Stimulated activated CD4-positive, alpha-beta T cell treated with anti-CD3 and anti-CD28 coated beads, Interleukin-15, amount 100 ng/mL, for 24 hours (primary cell): ENCODE measurements around the gene VTI1A.

Experiments
- DNase-seq: peaks from one replicate; pipeline ENCODE4 v3.0.0-alpha.2; 2020

Gene VTI1A

DNA sequence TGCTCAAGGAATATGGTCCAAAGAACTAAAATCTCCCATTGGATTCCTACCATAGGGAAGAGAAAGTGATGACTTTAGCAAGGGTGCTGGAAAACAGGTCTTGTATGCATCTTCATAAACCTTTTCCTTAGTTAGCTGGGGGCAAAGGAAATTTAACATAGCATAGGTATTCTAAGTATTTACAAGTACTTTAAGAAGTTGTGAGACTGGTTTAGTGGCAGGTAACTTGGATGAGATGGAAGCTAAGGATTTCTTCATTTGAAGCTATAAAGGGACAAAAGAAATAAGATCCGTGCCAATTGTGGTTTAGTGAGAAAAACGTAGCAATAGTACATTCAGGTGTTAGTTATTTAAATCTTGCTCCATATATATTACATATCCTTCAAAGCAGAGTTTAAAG, 319.6 kb downstream of the VTI1A start:
- no peak for DNase-seq

GRCh38 chr10:112767156-112767555, 320.1 kb downstream of the VTI1A start:
- DNase-seq = no peak

DNA sequence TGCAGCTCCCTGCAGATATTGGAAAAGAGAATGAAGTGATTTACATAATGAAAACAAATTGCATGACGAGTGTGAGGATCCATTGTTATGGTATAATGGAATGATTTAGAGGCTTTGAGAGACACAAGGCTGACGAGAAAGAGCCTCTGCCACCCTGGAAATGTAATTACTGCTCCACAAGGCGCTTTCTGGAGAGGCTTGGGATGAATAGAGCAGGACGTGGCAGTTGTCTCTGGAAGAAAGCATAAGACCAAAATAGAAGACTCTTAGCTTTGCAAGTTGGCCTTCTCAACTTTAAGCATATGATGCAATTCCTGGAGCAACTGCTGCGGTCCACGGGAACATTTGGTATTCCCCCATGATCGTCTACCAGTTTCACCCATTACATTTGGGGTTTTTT, 321.1 kb downstream of the VTI1A start:
- no peak for DNase-seq

DNA sequence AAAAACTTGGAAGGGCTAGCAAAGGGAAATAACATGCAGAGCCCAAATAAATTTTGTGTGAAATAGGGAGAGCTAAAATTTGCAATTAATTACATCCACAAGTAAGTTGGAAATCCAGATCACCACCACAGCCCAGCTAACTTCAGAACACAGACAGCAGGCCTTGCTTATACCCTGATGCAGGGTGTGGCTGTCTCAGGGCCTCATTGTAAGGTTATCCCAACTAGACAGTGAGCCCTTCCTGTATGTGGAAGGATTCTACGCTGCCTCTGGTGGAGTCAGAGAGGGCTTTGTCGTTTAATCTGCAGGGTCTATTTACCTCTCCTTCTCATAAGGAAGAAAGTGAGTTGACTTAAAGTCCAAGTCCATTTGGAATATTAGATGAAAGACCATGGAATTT, 322.1 kb downstream of the VTI1A start:
- DNase-seq = no peak

DNA sequence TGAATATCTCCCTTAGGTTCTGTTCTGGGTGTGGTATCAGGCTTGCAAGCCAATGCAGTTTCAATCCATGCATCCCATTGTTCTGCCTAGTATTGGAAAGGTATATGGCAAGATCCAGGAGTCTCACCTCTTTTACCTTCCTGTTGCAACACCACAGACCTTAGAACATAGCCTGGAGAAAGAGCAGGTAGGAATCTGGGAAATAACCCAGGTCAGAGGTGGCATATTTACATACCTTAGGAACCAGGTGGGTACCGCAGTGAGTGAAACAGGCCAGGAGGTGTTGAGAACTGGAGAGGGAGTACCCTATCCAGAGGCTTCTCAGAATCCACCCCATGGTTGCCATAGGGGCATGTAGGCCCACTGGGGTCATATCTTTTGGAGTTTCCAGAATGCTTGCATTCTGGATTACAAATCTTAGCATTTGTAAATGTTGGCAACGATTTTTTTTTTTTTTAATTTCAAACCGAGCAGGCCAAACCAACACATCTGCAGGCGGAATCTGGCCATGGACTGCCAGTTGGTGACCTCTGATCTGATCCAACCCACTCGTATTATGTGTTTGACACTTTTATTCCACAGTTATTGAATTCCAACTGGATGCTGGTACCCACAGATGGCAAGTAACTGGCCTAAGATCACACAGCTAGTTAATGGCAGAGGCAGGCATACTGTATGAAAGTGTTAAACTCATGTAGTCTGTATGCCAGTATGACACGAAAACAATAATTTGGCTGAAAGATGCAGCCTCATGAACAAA, 322.8 kb downstream of the VTI1A start:
- DNase-seq = no peak

DNA sequence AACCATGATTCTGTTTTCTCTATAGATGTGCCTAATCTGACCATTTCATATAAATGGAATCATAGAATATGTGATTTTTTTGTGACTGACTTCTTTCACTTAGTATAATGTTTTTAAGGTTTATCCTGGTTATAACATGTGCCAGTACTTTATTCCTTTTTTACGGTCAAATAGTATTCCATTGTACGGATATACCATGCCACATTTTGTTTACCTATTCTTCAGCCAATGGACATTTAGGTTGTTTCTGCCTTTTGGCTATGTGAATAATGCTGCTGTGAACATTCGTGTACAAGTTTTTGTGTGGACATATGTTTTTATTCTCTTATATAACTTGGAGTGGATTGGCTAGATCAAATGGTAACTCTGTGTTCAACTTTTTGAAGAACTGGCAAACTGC, 324.7 kb downstream of the VTI1A start:
- DNase-seq = no peak

GRCh38 chr10:112773783-112774182, 326.8 kb downstream of the VTI1A start:
- DNase-seq = no peak

- DNase-seq = no peak
These were observed 327.2 kb downstream of the VTI1A start for GRCh38 chr10:112774210-112774609.

DNA sequence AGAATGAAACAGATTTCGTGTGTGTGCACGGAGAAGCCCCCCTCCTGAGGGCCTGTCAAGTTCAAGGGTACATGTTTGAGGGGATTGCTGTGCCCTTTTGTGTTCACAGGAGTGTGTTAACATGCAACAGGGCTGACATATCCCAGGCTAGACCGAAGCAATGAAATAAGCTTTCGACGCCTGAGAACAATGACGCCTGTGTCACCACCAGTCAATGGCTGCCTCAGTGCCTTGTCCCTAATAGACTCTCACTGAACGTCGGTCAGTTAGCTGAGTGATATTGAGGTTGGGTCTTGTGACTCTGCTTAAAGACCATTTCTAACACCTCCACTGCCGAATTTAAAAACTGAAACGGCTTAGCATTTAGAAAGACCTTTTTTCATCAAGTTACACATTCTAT, 327.8 kb downstream of the VTI1A start:
- DNase-seq = no peak

GRCh38 chr10:112775381-112775780, 328.4 kb downstream of the VTI1A start:
- DNase-seq = no peak

- no peak for DNase-seq
These were observed 329.1 kb downstream of the VTI1A start for GRCh38 chr10:112775892-112776674.

GRCh38 chr10:112778579-112778978, 331.6 kb downstream of the VTI1A start:
- no peak for DNase-seq

GRCh38 chr10:112779025-112779770, 332.2 kb downstream of the VTI1A start:
- no peak for DNase-seq

- DNase-seq = no peak
These were observed 335.3 kb downstream of the VTI1A start for GRCh38 chr10:112782200-112782907.

DNA sequence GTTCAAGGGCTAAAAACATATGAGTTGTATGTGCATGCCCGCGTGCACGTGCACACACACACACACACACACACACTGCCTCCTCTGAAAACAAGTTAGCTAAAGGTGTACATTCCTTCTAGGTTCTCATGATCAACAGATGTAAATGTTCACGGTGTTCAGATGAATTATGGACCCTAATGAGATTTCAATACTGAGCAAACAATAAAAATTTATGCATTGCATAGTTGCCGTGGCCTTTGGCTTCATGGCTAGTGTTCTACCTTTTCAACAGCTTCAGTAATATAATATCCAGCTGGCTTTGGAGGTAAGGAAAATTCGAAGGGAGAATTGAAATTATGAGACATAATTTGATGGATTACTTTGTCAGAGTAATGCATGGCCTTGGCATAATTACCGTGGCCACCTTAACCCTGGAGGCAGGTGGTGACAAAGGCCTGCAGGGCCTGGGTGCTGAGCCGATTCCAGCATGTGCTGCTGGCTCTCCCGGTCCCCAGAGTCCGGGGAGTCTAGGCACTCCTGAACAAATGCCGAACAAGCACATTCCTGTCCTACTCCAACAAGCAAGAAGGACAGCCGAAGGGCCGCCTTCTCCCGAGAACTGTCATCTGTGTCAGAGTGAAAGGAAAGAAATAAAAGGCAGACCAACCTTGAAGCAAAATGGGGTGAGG, 336.5 kb downstream of the VTI1A start:
- no peak for DNase-seq

DNA sequence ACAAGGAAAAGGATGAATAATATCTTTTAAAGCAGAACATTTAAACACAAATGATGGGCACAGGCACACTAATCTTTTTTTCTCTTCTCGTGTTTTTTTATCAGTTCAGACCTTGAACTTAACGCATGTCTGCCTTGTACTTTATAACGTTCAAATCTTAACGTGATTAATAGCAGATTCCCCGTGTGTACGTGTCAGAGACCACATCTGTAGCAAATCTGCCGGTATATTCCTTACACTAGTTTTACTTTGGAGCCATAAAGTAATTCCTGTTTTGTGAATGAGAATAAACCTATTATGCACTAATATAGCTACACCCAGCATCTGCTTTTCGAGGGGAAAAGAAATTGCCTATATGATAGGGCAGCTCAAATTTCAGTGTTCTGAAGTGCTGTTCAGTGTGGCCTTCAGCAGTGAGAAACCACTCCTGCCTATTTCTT, 337.0 kb downstream of the VTI1A start:
- DNase-seq = no peak

- DNase-seq = no peak
These were observed 338.1 kb downstream of the VTI1A start for GRCh38 chr10:112785089-112785488.

- no peak for DNase-seq
These were observed 342.2 kb downstream of the VTI1A start for GRCh38 chr10:112789248-112789647.

GRCh38 chr10:112790030-112790429, 343.0 kb downstream of the VTI1A start:
- DNase-seq = no peak

DNA sequence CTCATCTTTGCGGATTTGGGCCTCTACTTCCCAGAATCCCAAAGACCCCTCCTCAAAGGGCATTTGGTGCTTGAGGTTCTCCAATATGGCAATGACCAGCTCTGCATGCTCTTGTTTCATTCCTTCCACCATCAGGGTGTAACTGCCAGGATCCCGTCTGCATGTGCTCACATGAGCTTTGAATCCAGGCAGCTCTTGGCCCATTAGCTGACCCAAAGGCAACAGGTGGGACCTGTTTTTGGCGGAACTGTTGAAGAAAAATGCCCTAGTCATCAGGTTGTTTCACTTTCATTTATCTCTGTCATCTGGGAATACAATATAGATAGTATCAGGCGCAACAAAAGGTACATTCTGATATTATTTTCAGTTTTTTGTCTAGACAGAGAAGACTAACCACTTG, 343.9 kb downstream of the VTI1A start:
- DNase-seq = no peak

GRCh38 chr10:112791447-112791846, 344.4 kb downstream of the VTI1A start:
- DNase-seq = no peak

DNA sequence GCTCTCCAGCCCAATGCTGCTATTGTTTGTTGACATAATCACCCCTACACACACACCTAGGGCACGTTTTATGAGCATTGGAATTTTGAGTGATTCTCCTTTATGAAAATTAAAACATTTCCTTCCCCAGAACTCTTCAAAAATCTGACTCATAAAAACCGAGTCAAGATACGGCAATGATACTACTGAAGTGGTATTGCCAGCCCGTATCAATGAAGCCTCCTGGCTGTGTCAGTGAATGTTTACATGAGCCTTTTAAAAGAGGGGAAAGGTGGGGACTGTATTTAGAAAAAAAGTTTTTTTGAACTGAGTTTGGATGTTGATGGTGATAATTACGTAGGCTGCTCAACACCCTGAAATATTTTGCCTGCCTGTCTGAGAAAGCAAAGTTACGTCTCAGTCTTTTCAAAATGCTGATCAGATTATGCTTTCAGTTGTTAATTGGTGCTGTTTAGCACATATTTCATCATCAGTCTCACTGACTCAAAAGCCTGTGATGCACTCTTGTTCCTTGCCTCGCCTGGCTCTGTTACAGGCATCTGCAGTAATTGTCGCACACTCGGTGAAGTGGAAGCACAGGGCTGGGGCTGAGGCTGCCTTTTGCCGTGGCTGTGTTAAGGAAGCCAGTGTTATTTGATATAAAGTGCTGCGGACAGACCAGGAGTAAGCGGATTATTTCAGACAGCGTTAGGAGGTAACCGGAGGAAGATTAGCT, 345.6 kb downstream of the VTI1A start:
- DNase-seq = no peak
